Uterus (tissue), 2 donors: ENCODE measurements around the gene KCTD13.

ENCODE experiments used
- CTCF ChIP-seq, 4 experiments: fragments of 200-600 bp in 2 of 4; fragments of 450-650 bp in 2 of 4; sonication (generic) in 2 of 4; IDR thresholded peaks; one replicate each; pipeline ENCODE4 v1.5.1; 2016 to 2019; ENCODE audit warnings: antibody characterized with exemption in 4 of 4, mild to moderate bottlenecking in 2 of 4, moderate library complexity in 1 of 4
- POLR2A ChIP-seq, 2 donors: fragments of 450-650 bp; IDR thresholded peaks; one replicate each; pipeline ENCODE4 v1.6.1; 2016; ENCODE audit warnings: antibody characterized with exemption in 2 of 2, mild to moderate bottlenecking in 1 of 2, moderate library complexity in 1 of 2

- TF ChIP-seq CTCF (IDR thresholded peaks at IDR 0.05) (no peak), POLR2A (IDR thresholded peaks at IDR 0.05) (no peak)
These were observed 21.1 kb downstream of the KCTD13 start for GRCh38 chr16:29904947-29905346.
